CD4-positive, CD25-positive, alpha-beta regulatory T cell (primary cell): ENCODE measurements around the gene ZFPM1. TPM values are rescaled to one million over a fixed set of nuclear protein-coding genes. Genes with fewer than 3 reads are reported as not detected.

ENCODE experiments used
- ATAC-seq, 2 donors: fragments of 150-1000 bp; cut with Tn5 transposase; one replicate each; pipeline ENCODE4 v1.10.0; 2021; ENCODE audit warnings: low read depth in 2 of 2, moderate number of reproducible peaks in 2 of 2, moderate library complexity in 1 of 2
- DNase-seq, 3 donors: peaks; one replicate each; pipeline versions ENCODE4 v3.0.0 to v3.0.0-alpha.2; 2012 to 2022; ENCODE audit warnings: mixed read lengths in 1 of 3
- H3K27ac ChIP-seq: one replicate; pipeline ENCODE4 v1.7.0; 2013; ENCODE audit warnings: mild to moderate bottlenecking, low read length; ENCODE audit not compliant: insufficient read depth, poor library complexity, severe bottlenecking
- H3K27me3 ChIP-seq: one replicate; pipeline ENCODE4 v1.7.0; 2013; ENCODE audit warnings: low read length; ENCODE audit not compliant: control insufficient read depth, insufficient read depth
- H3K36me3 ChIP-seq: one replicate; pipeline ENCODE4 v1.7.0; 2013; ENCODE audit warnings: mild to moderate bottlenecking, low read length, moderate library complexity; ENCODE audit not compliant: control insufficient read depth, insufficient read depth
- H3K4me1 ChIP-seq: 2 replicates; pipeline ENCODE4 v1.7.0; 2013; ENCODE audit warnings: mild to moderate bottlenecking, low read length; ENCODE audit not compliant: insufficient read depth, control insufficient read depth, poor library complexity, severe bottlenecking
- H3K4me3 ChIP-seq: one replicate; pipeline ENCODE4 v1.7.0; 2013; ENCODE audit warnings: low read depth, mild to moderate bottlenecking, low read length, moderate library complexity
- H3K9me3 ChIP-seq, 2 experiments: 1 replicate in 1 of 2; 2 replicates in 1 of 2; pipeline ENCODE4 v1.7.0; 2013; ENCODE audit warnings: low read length in 2 of 2, mild to moderate bottlenecking in 1 of 2, moderate library complexity in 1 of 2; ENCODE audit not compliant: control insufficient read depth in 2 of 2
- H3K27ac Mint-ChIP-seq, 3 donors: one replicate each; pipeline ENCODE4 v1.8.0; 2020 to 2022; ENCODE audit warnings: mild to moderate bottlenecking in 3 of 3, mixed read lengths in 3 of 3, moderate library complexity in 2 of 3
- H3K27me3 Mint-ChIP-seq: one replicate; pipeline ENCODE4 v1.8.0; 2022; ENCODE audit warnings: mild to moderate bottlenecking, mixed read lengths
- H3K36me3 Mint-ChIP-seq: one replicate; pipeline ENCODE4 v1.8.0; 2020; ENCODE audit warnings: mixed read lengths
- H3K4me1 Mint-ChIP-seq, 4 donors: one replicate each; pipeline ENCODE4 v1.8.0; 2020 to 2022; ENCODE audit warnings: mixed read lengths in 4 of 4, mild to moderate bottlenecking in 1 of 4
- H3K4me3 Mint-ChIP-seq, 4 donors: one replicate each; pipeline ENCODE4 v1.8.0; 2020 to 2022; ENCODE audit warnings: mild to moderate bottlenecking in 4 of 4, mixed read lengths in 4 of 4, moderate library complexity in 3 of 4
- H3K9me3 Mint-ChIP-seq, 7 donors: one replicate each; pipeline ENCODE4 v1.8.0; 2020 to 2022; ENCODE audit warnings: mixed read lengths in 7 of 7, mild to moderate bottlenecking in 3 of 7, moderate library complexity in 2 of 7
- polyA plus RNA-seq, 4 donors: library from polyadenylated mRNA; unstranded; fragments of 300-500 nt; fragmentation: Illumina TruSeq; gene quantifications; one replicate each; pipeline ENCODE4 v1.2.3, GENCODE V29; 2021
- total RNA-seq: library from RNA; stranded (reverse); gene quantifications from one replicate; pipeline ENCODE4 v1.2.3, GENCODE V29; 2022

Gene ZFPM1
- total and polyA plus RNA-seq, 5 donors from 2014 or later, result 0.07 to 30.2 (median 0.16) TPM

GRCh38 chr16:88510091-88510994 lies 57.3 kb downstream of the ZFPM1 start:
- H3K9me3 Mint-ChIP-seq, result no peaks in the 10 kb centered on the region
- Histone ChIP-seq H3K4me1 (no peaks in the 10 kb centered on the region), H3K9me3 (no peaks in the 10 kb centered on the region), H3K27me3 (no peaks in the 10 kb centered on the region), H3K36me3 (no peaks in the 10 kb centered on the region), H3K27ac (no peak overlapping the region), H3K4me3 (no peak overlapping the region)
- ATAC-seq (no peak), DNase-seq (no peak)
- H3K27me3 Mint-ChIP-seq, result no peaks in the 10 kb centered on the region
- H3K4me3 Mint-ChIP-seq, result no peak overlapping the region
- no peak overlapping the region for H3K27ac Mint-ChIP-seq
- no peaks in the 10 kb centered on the region for H3K36me3 Mint-ChIP-seq
- no peaks in the 10 kb centered on the region for H3K4me1 Mint-ChIP-seq

GRCh38 chr16:88511060-88511459 lies 58.0 kb downstream of the ZFPM1 start:
- H3K9me3 ChIP-seq, result no peaks in the 10 kb centered on the region
- H3K4me3 ChIP-seq, result no peak overlapping the region
- no peak for ATAC-seq
- no peaks in the 10 kb centered on the region for H3K27me3 ChIP-seq
- H3K36me3 ChIP-seq, result peaks cover 1% of the 10 kb centered on the region
- Mint-ChIP-seq H3K9me3 (no peaks in the 10 kb centered on the region), H3K36me3 (no peaks in the 10 kb centered on the region), H3K4me3 (no peak overlapping the region), H3K27ac (peak overlapping the region in 1 of 3 donors; percentile 9), H3K27me3 (no peaks in the 10 kb centered on the region), H3K4me1 (no peaks in the 10 kb centered on the region)
- H3K27ac ChIP-seq, result no peak overlapping the region
- no peak for DNase-seq
- H3K4me1 ChIP-seq, result no peaks in the 10 kb centered on the region

GRCh38 chr16:88511906-88512305 lies 58.8 kb downstream of the ZFPM1 start:
- H3K27ac ChIP-seq, result no peak overlapping the region
- Mint-ChIP-seq H3K9me3 (no peaks in the 10 kb centered on the region), H3K4me3 (no peak overlapping the region), H3K27ac (no peak overlapping the region), H3K27me3 (no peaks in the 10 kb centered on the region), H3K4me1 (no peaks in the 10 kb centered on the region), H3K36me3 (peaks cover 3% of the 10 kb centered on the region)
- H3K9me3 ChIP-seq, result no peaks in the 10 kb centered on the region
- H3K27me3 ChIP-seq, result no peaks in the 10 kb centered on the region
- ATAC-seq (no peak), DNase-seq (no peak)
- H3K4me1 ChIP-seq, result no peaks in the 10 kb centered on the region
- no peak overlapping the region for H3K4me3 ChIP-seq
- peaks cover 2% of the 10 kb centered on the region for H3K36me3 ChIP-seq

GRCh38 chr16:88512728-88513696 lies 59.9 kb downstream of the ZFPM1 start:
- no peak overlapping the region for H3K27ac Mint-ChIP-seq
- H3K27me3 Mint-ChIP-seq, result no peaks in the 10 kb centered on the region
- no peaks in the 10 kb centered on the region for H3K4me1 Mint-ChIP-seq
- H3K27ac ChIP-seq, result no peak overlapping the region
- H3K9me3 ChIP-seq, result no peaks in the 10 kb centered on the region
- H3K4me3 Mint-ChIP-seq, result no peak overlapping the region
- H3K27me3 ChIP-seq, result no peaks in the 10 kb centered on the region
- no peaks in the 10 kb centered on the region for H3K4me1 ChIP-seq
- H3K36me3 ChIP-seq, result peaks cover 2% of the 10 kb centered on the region
- H3K4me3 ChIP-seq, result no peak overlapping the region
- no peaks in the 10 kb centered on the region for H3K9me3 Mint-ChIP-seq
- no peak for DNase-seq
- ATAC-seq, result no peak
- peaks cover 3% of the 10 kb centered on the region for H3K36me3 Mint-ChIP-seq

- Histone ChIP-seq H3K9me3 (no peaks in the 10 kb centered on the region), H3K4me1 (no peaks in the 10 kb centered on the region), H3K36me3 (peaks cover 2% of the 10 kb centered on the region), H3K27ac (no peak overlapping the region), H3K4me3 (no peak overlapping the region), H3K27me3 (no peaks in the 10 kb centered on the region)
- DNase-seq, result no peak
- Mint-ChIP-seq H3K4me3 (no peak overlapping the region), H3K9me3 (no peaks in the 10 kb centered on the region), H3K27ac (no peak overlapping the region), H3K27me3 (no peaks in the 10 kb centered on the region), H3K36me3 (peaks cover 3% of the 10 kb centered on the region), H3K4me1 (peaks cover 0 to 2% (median 1%) of the 10 kb centered on the region in 4 donors)
- no peak for ATAC-seq
Measured at GRCh38 chr16:88514070-88514469, 61.0 kb downstream of the ZFPM1 start.

GRCh38 chr16:88514526-88515232 lies 61.6 kb downstream of the ZFPM1 start:
- DNase-seq (no peak), ATAC-seq (no peak)
- no peaks in the 10 kb centered on the region for H3K27me3 ChIP-seq
- no peak overlapping the region for H3K27ac Mint-ChIP-seq
- peaks cover 0 to 3% (median 1%) of the 10 kb centered on the region in 4 donors for H3K4me1 Mint-ChIP-seq
- H3K4me3 Mint-ChIP-seq, result no peak overlapping the region
- H3K4me1 ChIP-seq, result no peaks in the 10 kb centered on the region
- no peaks in the 10 kb centered on the region for H3K9me3 Mint-ChIP-seq
- H3K36me3 Mint-ChIP-seq, result peaks cover 6% of the 10 kb centered on the region
- H3K9me3 ChIP-seq, result no peaks in the 10 kb centered on the region
- peaks cover 2% of the 10 kb centered on the region for H3K36me3 ChIP-seq
- H3K27me3 Mint-ChIP-seq, result no peaks in the 10 kb centered on the region
- H3K4me3 ChIP-seq, result no peak overlapping the region
- no peak overlapping the region for H3K27ac ChIP-seq

GRCh38 chr16:88515371-88515770 lies 62.3 kb downstream of the ZFPM1 start:
- Histone ChIP-seq H3K36me3 (peaks cover 2% of the 10 kb centered on the region), H3K4me3 (no peak overlapping the region), H3K27me3 (no peaks in the 10 kb centered on the region), H3K27ac (no peak overlapping the region), H3K9me3 (no peaks in the 10 kb centered on the region), H3K4me1 (no peaks in the 10 kb centered on the region)
- peaks cover 9% of the 10 kb centered on the region for H3K36me3 Mint-ChIP-seq
- no peaks in the 10 kb centered on the region for H3K9me3 Mint-ChIP-seq
- DNase-seq, result no peak
- no peaks in the 10 kb centered on the region for H3K27me3 Mint-ChIP-seq
- peaks cover 0 to 7% (median 1%) of the 10 kb centered on the region in 4 donors for H3K4me1 Mint-ChIP-seq
- ATAC-seq, result no peak
- H3K4me3 Mint-ChIP-seq, result no peak overlapping the region
- no peak overlapping the region for H3K27ac Mint-ChIP-seq
